ENCODE results near the gene GCH1. TPM values are rescaled to one million over a fixed set of nuclear protein-coding genes. Genes with fewer than 3 reads are reported as not detected.

Gene GCH1
- polyA plus RNA-seq, 2 of the 4 experiments (the other 2 are of a cell fraction), result 2.9 to 5.0 TPM

DNA sequence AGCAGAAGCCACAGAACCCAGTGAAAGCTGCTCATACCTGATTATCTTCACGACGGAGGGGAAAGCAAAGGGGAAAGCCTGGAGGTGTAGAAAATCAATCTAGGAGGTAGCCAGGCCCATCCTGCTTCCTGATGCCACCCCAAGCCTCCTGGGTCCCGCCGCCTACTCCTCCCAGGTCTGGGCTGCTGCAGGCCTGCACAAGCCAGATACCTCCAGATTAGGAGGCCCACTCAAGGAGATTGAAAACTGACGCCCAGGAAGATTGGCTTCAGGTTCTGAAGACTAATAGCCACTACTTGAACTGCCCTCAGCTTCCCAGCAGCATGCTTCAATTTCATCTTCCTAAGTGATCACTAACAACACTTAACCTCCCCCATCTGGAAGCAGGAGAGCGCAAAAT is 87.1 kb downstream of the GCH1 start:
- Histone ChIP-seq H3K27ac (no peak overlapping the region), H3K4me2 (no peak overlapping the region), H3K4me1 (no peaks in the 10 kb centered on the region), H3K4me3 (no peak overlapping the region), H3K9me3 (no peaks in the 10 kb centered on the region)
- CTCF ChIA-PET, result interaction anchor here (1.6 to 10.9 kb wide), 2 partner anchors 10 to 252 kb away, joined by 5 to 98 read pairs; no protein-coding TSS in a partner anchor
- no peak for TF ChIP-seq NFE2L2 (conservative IDR thresholded peaks at IDR 0.05; ENCODE audit: low read length)
- TF ChIP-seq MAZ (IDR thresholded peaks at IDR 0.05; ENCODE audit: borderline replicate concordance, low read depth, low read length), result no peak
- TF ChIP-seq MAX (IDR thresholded peaks at IDR 0.05), result no peak
- no peak for TF ChIP-seq ESRRA (IDR thresholded peaks at IDR 0.05; ENCODE audit: borderline replicate concordance, low read length)
- TF ChIP-seq RCOR1 (IDR thresholded peaks at IDR 0.05; ENCODE audit: low read depth, low read length), result no peak
- no peak for TF ChIP-seq REST (IDR thresholded peaks at IDR 0.05)
- TF ChIP-seq EHMT2 (IDR thresholded peaks at IDR 0.05; ENCODE audit: low read depth), result no peak
- TF ChIP-seq ATOH8 (CRISPR knock-in tag; IDR thresholded peaks at IDR 0.05; ENCODE audit: low read depth), result no peak
- TF ChIP-seq HMGXB4 (CRISPR knock-in tag; IDR thresholded peaks at IDR 0.05; ENCODE audit: borderline replicate concordance), result no peak
- no peak for TF ChIP-seq BHLHE40 (IDR thresholded peaks at IDR 0.05; ENCODE audit: low read depth, low read length)
- no peak for TF ChIP-seq EHF (CRISPR knock-in tag; IDR thresholded peaks at IDR 0.05)
- POLR2A ChIA-PET, result no interaction called here
- ATAC-seq (no peak), FAIRE-seq (no peak), DNase-seq (ENCODE audit: low read depth in 1 of 2, low spot score in 1 of 2) (no peak)
- WGBS (ENCODE audit: missing lambda C conversion rate), result 71% methylated on average over 6 of the region's 6 CpGs

DNA sequence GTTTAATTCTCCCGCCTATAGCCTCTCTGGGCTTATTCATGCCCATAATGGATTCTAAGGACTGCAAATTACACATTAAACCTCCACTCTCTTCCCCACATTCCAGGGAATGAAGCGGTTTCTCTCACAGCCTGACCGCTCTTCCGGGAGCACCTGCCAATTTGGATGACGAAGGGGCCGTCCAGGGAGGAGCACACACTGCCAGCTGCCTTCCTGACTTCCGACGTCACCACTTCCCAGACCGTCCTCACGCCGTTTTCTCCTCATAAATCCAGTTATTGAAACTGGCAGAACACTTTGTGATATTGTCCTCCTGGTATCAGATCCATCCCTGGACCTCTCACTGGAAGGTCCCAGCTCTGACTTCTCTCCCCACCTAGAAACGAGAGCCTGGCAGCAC is 87.6 kb downstream of the GCH1 start:
- no peak for ATAC-seq
- H3K9me3 ChIP-seq, result no peaks in the 10 kb centered on the region
- POLR2A ChIA-PET, result no interaction called here
- TF ChIP-seq REST (IDR thresholded peaks at IDR 0.05) (no peak), CBX2 (IDR thresholded peaks at IDR 0.05; ENCODE audit: borderline replicate concordance, low read depth) (no peak), RAD21 (conservative IDR thresholded peaks at IDR 0.05 in 1 of 2, IDR thresholded peaks at IDR 0.05 in 1 of 2) (no peak), FOXS1 (CRISPR knock-in tag; IDR thresholded peaks at IDR 0.05) (no peak), POLR2A (IDR thresholded peaks at IDR 0.05; ENCODE audit: low read length) (no peak), ATOH8 (CRISPR knock-in tag; IDR thresholded peaks at IDR 0.05; ENCODE audit: low read depth) (no peak), NR3C1 (IDR thresholded peaks at IDR 0.05) (no peak)
- no peak for DNase-seq (ENCODE audit: low read depth in 1 of 2, low spot score in 1 of 2)
- H3K4me3 ChIP-seq, result no peak overlapping the region
- no peaks in the 10 kb centered on the region for H3K4me1 ChIP-seq
- CTCF ChIA-PET, result interaction anchor here (0.6 to 10.9 kb wide), 3 partner anchors 9 to 251 kb away, joined by 3 to 98 read pairs (median 5); no protein-coding TSS in a partner anchor
- WGBS (ENCODE audit: missing lambda C conversion rate), result 78% methylated on average over 12 of the region's 12 CpGs
- FAIRE-seq, result no peak
- no peak overlapping the region for H3K27ac ChIP-seq
- no peak overlapping the region for H3K4me2 ChIP-seq

Measured in A549 (cell line).